NOMO-1 treated with DMSO at 0.1 percent for 48 hours (cell line): ENCODE data around the gene DNAH6.

ENCODE experiments used
- DNase-seq: peaks from one replicate; lab custom pipeline; 2025; ENCODE audit not compliant: unreplicated experiment; lab: John Stamatoyannopoulos, UW

DNAH6 gene

DNA sequence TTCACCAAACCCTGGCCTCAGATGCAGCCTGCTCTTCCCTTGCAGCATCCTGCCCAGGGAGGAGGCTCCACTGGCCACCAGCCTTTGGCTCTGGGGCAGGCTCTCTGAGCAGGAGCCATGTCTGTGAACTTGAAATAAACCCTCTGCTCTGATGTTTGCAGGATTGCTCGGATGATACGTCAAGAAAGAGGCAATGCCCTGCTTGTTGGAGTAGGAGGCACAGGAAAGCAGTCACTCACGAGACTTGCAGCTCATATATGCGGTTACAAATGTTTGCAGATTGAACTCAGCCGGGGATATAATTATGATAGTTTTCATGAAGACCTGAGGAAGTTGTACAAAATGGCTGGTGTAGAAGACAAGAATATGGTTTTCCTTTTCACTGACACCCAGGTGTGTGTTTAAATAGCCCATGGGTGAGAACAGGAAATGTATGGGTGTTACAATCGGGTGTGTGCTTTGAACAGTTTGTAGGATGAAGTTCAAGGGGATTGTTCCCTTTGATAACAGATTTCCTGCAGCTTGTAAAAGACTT is 177.9 kb downstream of the DNAH6 start:
- no peak for DNase-seq

DNA sequence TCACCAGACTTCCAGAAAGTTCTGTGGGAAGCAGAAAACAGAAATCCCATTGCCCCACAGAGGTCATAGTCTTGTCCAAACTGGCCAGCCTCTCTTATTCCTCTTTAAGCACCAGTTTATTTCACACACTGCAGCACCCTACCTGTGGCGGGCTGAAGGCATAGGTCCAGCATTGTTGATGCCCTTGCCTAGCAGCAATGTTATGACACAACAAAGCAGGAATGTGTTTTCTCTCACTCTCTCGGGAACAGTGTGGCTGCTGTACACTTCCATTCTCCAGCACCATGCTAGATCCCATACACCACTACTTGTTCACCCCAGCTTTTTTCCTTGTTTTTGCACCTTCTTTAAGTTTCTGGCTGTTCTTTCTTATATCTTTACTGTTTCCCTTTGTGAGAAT is 181.6 kb downstream of the DNAH6 start:
- no peak for DNase-seq

DNA sequence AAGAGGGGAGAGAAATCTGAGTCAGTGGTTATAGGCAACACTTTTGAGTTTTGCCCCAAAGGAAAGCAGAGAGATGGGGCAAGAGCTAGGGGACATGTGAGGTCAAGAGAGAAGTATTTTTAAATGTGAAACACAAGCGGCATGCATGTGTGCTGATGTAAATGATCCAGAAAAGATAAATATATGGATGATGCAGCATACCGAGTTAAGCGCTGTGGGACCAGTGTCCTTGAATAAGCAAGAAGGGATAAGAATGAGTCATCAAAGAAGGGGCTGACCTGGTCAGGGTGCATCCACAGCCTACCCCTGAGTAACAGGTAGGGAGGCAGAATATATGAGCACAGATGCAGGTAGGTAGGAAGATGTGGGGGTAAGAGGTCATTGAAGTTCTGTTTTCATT is 183.7 kb downstream of the DNAH6 start:
- no peak for DNase-seq

DNA sequence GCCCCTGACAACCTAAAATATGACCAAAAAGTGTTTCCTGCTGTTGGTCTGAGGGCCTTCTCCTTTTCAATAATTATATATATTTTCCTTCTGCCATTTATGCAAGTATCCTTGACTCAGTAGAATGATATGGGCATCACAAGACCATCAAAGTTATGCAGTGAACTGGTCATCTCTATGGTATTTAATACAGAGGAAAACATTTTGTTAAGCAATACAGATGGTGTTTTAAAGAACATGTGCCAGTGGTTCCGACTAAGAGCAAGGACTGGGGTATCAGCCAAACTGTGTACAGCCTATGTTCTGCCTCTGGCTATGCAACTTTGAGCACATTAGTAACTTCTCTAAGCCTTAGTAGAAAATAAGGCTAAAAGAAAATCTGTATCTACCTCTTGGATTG is 185.6 kb downstream of the DNAH6 start:
- DNase-seq: no peak

DNA sequence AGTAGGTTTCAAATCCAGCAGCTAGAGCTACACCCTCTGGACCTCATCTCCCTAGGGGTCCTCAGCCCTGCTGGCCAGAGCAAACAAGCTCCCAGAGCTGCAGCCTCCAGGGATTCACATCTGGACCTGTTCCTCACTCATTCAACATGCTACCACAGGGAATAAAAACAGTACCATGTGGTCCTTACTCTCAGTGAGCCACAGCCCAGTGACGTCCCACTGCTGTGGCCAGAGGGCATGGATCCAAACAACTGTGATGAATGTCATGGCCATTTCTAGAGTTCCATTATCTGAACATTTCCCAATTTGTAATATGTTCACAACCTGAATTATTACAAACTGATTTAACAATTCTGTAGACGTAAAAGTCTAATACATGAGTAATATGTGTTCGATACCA is 186.6 kb downstream of the DNAH6 start:
- DNase-seq: no peak

DNA sequence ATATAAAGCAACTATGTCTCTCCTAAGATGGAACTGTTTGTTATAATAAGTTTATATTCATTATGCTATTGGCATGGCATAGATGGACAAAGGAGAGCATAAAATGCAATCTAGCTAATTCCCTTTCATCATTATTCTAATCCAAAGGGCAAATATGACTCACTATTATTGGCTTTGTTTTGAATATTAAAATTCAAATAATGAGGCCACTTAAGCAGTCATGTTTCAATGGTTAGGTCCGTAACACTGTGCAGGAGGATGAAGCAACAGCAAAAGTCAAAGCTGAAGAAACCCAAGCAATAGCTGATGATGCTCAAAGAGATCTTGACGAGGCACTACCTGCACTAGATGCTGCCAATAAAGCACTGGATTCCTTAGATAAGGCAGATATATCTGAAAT is 187.5 kb downstream of the DNAH6 start:
- no peak for DNase-seq

DNA sequence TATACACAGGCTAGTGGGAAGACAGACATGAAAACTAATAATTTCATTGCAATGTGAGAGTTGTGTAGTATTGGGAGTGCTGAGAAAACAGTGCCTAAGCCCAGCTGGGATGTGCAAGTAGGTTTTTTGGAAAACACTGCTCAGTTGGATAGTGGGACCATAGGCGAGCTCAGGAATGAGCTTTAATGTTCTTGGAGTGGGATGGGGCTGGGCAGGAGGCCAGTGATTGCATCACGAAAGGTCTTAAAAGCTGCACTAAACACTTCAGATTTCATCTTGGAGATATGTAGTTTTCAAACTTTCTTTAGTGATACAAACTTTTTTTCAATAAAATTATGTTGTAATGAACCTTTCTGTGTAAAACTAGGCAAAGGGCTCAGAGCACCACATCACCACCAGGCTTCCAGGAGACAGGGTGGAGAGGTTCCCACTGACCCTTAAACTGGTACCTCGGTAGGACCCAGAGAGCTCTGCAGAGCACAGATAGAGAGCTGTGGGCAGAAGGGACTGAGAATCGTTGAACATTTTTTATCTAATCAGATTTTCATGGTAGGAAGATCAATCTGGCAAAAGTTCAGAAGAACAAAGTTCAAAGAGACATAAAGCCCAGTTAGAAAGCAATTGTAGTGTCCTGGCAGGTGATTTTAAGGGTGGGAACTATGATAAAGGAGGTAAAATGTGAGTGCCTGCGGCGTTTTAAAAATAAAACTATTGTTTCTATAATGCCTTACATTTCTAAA is 188.4 kb downstream of the DNAH6 start:
- DNase-seq: no peak

DNA sequence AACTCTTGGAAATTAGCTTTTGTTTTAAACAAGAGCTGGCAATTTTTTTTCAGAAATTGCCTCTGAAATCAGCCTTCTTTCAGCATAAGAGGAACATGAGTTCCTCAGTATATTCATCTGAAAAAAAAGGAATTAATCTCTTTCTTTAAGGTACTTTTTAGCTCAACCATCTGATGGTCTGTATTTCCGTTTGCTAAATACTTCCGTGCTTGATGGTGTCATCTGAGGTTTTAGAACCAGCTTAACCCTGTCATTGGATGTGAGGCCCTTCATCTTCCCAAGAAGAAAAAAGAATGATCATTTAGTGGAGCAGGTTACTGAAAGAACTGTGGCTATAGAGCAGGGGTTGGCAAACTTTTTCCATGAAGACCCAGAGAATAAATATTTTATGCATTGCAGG is 189.6 kb downstream of the DNAH6 start:
- peak; percentile 14 for DNase-seq

DNA sequence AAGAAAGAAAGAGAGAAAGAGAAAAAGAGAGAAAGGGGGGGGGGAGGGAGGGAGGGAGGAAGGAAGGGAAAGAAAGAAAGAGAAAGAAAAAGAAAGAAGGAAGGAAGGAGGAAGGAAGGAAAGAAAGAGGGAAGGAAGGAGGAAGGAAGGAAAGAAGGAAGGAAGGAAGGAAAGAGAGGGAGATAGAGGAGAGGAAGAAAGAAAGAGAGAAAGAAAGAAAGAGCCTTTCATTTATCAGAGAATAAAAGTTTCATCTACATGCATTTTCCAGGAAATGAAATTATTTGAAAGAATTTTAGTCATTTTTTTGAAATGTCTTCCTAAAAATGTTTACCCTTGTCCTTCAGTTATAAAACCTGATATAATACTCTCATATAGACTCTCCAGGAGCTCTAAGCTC is 192.1 kb downstream of the DNAH6 start:
- no peak for DNase-seq

DNA sequence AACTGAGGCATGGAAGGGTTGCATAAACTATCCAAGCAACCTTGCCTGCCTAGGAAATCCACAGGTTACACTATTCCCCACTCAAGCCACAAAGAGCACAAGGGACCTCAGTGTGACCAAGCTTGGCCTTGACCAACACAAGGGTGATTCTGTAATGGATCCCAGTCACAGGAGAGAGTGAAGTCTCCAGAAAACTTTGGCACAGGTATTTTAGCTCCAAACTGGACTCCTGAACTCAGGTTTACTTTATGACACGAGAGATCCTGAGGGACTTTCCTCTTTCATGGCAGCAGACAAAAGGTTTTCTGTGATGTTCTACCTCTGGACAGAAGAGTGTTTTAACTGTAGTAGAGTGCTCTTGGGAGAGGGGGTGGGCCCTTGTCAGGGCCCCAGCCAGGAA is 195.4 kb downstream of the DNAH6 start:
- no peak for DNase-seq

DNA sequence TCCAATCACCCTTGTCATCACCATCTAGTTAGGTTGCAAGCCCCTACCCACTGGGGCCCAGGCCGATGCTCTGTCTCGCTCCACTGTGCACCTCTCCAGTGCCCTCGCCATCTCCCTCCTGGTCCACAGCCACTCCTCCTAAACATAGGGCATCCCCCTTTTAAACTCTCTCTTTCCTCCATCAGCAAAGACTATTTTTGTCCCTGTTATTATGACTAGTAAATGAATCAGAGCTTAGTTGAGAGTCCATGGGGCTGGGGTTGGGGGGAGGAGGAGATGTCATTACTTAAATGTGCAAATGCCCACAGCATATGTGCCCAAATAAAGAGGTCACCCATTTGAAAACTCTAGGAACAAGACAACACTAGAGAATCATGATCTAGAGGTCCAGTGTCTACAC is 197.1 kb downstream of the DNAH6 start:
- DNase-seq: no peak

DNA sequence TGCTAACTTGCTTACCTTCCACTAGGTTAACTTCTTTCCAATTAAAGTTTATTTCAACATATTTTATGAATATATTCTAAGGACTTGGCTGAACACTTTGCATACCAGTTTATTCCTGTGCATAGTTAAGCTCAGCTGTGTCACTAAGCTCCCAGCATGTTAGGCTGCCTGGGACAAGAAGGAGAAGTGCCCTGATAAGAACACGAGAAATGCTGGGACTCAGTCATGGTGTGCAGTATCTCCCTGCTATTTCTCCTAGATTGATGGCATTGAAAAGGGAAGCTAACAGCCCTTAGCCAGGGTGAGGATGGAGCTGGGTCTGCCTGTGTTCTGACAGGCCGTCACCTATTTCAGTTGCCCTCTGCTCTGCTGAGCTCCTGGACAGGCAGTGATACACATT is 200.3 kb downstream of the DNAH6 start:
- no peak for DNase-seq

DNA sequence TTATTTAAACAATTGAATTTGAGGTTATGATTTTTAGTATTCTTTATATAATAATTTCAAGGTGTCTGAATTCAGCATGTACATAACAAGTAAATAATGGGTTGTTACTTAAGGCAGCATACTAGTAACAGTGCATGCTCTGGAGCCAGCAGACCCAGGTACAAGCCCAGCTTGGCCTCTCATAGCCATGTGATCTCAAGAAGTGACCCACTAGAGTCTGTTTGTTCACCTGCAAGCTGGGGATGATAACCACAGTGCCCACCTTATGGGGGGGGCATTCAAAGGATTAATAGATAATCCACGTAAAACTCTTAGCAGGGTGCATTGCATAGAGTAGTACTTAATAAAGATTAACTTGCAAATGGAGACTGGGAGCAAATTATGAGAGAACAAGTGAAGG is 201.0 kb downstream of the DNAH6 start:
- DNase-seq: no peak

DNA sequence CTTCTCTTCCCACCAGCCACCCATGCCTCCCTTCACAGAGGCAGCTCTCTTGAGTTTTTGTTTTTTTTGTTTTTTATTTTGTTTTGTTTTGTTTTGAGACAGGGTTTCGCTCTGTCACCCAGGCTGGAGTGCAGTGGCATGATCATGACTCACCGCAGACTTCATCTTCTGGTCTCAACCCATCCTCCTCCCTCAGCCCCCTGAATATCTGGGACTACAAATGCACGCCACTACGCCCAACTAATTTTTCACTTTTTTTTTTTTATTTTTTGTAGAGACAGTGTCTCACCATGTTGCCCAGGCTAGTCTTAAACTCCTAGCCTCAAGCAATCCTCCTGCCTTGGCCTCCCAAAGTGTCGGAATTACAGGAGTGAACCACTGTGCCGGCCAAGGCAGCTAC is 203.1 kb downstream of the DNAH6 start:
- DNase-seq: no peak

DNA sequence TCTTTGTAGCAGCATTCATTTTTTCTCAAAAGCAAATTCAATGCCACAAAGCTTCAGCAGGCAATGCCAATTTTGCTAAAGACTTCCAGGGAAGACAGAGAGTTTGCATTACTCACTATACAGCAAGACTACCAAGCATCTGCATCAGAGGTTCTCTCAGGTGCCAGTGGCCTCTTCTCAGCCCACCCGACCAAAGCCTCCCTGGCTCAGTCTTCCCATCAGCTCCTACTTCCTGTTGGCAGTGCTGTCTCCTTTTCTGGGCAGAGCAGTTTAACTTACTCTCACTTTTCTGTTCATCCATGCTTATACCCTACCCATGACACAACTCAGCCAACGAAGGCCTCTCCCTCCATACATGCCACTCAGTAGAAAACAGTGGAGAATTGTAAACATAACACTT is 207.5 kb downstream of the DNAH6 start:
- DNase-seq: no peak

DNA sequence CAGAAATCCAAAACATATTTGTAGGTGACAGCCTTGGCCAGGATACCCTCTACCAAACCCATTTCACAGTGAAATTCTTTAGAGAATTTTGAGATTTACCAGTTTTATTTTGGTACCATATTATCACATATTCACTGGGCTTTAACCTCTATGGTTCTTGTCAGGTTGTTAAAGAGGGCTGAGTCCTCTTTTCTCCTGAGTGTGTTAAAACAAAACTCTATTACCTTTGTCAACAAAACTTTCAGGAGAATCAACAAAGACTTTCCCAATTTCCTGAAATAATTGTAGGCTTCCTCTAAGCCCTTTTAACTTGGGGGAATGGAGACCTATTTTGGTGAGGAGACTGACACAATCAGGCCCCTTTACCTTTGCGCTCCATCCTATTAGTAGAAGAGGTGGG is 209.4 kb downstream of the DNAH6 start:
- no peak for DNase-seq

DNA sequence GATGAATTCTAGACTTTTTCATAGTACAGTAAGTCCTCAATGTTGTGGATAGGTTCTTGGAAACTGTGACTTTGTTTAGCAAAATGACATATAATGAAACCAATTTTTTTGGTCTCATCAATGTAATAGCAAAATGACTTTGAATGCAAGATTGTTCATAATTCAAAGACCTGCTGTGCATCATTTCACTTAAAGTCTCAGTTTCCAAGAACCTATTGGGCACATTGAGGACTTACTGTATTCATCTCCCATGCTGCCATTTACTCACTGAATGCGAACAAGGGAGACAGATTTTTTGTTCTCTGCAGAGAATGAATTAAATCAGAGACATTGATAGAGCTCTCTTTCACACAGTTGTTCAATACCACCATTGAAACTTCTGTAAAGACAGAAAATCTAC is 211.0 kb downstream of the DNAH6 start:
- DNase-seq: no peak

DNA sequence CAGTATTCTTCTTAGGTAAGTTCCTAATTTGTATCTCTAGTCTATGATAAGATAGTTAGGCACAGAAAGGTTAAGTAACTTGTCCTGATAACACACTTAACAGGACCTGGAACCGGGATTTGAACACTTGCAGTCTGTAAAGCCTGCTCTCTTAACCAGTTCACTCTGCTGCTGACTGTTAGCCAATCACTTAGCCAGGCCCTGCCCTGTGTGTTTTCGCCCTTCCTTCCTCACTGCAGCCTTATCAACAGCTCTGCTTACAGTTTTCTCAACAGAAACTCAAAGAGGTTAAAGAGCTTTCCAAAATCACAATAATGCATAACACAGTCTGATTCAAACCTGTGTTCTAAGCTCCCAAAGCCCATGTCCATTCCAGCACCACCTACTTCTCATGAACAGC is 212.9 kb downstream of the DNAH6 start:
- DNase-seq: no peak

DNA sequence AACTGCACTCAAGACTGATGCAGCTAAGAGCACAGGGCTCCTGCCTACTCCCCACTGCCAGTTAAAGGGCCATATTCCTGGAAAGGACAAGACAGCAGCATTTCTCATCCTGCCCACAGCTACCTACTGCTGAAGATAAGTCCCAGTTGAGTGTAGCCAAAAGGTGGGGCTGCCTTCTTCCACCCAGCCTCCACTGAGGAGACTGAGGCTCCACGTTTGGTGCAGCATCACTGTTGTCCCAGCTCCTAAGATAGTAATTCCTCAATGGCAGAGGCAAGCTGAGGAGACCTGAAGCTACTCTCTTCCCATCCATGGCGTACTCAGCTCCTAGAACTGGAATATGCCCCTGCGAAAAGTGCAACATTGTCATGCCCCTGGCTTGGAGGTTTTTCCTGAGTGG is 214.9 kb downstream of the DNAH6 start:
- no peak for DNase-seq

DNA sequence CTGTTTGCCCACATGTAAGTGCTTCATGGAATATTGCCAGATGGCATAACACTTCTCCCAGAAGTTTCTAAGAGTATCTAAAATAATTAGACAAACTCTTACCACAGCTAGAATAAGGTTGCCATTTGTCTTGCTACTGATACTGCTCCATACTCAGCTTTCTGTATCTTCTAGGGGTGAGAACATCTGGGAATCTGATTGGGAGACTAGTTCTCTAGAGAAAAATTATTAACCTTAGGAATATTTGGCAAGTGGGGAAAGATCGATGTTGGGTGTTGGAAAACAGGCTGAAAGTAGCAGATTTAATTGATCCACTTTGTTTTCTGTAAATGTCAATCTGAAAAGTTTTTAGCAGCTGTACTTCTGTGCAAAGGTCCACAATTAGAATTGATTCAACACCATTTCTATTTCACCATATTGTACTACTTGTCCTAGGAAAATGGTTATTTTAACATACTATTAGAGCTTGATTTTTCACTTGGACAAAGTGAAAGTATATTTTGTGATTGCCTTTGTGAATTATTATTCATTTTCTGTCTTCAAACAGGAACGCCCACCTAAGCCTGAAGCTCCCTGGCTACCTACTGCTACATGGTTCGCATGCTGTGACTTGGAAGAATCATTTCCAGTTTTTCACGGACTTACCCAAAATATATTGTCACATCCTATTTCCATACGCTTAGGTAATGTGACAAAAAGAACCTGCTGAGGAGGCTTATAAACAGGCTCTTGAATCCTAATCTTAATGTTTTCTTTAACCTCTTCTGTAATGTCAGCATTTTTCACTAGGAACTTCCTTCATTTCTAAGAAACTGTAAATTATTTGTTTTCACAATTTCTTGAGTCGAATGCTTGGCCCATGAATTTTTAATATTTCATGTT is 216.8 kb downstream of the DNAH6 start:
- no peak for DNase-seq

DNA sequence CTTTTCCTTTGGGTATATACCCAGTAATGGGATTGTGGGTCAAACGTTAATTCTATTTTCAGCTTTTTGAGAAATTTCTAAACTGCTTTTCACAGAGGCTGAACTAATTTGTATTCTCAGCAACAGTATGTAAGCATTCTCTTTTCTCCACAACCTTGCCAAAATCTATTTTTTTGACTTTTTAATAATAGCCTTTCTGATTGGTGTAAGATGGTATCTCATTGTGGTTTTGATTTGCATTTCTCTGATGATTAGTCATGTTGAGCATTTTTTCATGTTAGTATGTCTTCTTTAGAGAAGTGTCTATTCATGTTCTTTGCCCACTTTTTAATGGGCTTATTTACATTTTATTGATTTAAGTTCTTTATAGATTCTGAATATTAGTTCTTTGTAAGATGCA is 219.1 kb downstream of the DNAH6 start:
- no peak for DNase-seq

DNA sequence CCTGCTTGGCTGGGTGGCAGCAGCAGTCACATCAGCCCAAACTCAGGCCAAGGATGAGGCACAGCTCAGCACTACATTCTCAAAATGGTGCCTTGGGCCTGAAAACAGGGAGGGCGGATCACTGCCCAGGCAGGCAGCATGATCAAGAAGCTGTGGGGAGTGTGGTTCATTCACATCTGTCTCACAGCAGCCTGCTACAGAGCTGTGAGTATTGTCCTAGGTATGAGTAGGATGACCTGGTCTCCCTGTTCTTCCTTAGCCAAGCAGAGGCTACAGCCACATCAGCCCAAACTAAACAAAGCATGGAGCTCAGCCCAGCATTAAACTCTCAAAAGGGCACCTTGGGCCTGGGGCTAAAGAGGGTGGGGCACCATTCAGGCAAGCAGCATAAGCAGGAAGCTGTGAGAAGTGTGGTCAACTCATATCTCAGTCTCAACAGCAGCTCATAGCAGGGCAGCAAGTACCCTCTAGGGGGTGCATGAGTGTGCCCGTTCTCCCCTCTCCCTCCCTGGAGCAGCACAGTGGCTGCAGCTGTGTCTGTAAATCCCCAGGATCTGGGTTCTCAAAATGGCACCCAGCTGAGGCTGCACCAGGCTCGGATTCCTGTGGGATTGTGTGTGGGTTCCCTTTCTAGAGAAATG is 225.0 kb downstream of the DNAH6 start:
- no peak for DNase-seq
